NCI-H748 (cell line): ENCODE measurements around the gene SF3B3.
"Not testable (repeated sequence)": the region's sequence is repeated elsewhere in the genome, so short reads cannot be mapped to it uniquely, and the experiment has no call there.

Experiments used
- DNase-seq: peaks from one replicate; lab custom pipeline; 2025; ENCODE audit not compliant: unreplicated experiment; lab: John Stamatoyannopoulos, UW

SF3B3 gene

GRCh38 chr16:70586731-70587130 is 63.1 kb downstream of the SF3B3 start:
- no peak for DNase-seq

GRCh38 chr16:70588565-70588964 is 64.9 kb downstream of the SF3B3 start:
- DNase-seq = no peak

GRCh38 chr16:70589416-70589815 is 65.8 kb downstream of the SF3B3 start:
- DNase-seq = not testable (repeated sequence)

- no peak for DNase-seq
Observed at GRCh38 chr16:70589998-70590471, 66.4 kb downstream of the SF3B3 start.

- no peak for DNase-seq
Observed at GRCh38 chr16:70590722-70591415, 67.3 kb downstream of the SF3B3 start.

GRCh38 chr16:70591615-70592014 is 68.0 kb downstream of the SF3B3 start:
- no peak for DNase-seq

GRCh38 chr16:70592106-70592571 is 68.5 kb downstream of the SF3B3 start:
- DNase-seq = no peak

- no peak for DNase-seq
Observed at GRCh38 chr16:70593544-70593943, 69.9 kb downstream of the SF3B3 start.

- no peak for DNase-seq
Observed at GRCh38 chr16:70594569-70594968, 71.0 kb downstream of the SF3B3 start.

- DNase-seq = no peak
Observed at GRCh38 chr16:70597135-70597835, 73.7 kb downstream of the SF3B3 start.

- DNase-seq = no peak
Observed at GRCh38 chr16:70598937-70599503, 75.4 kb downstream of the SF3B3 start.

GRCh38 chr16:70600730-70601129 is 77.1 kb downstream of the SF3B3 start:
- DNase-seq = no peak

- no peak for DNase-seq
Observed at GRCh38 chr16:70601576-70602575, 78.3 kb downstream of the SF3B3 start.

- DNase-seq = no peak
Observed at GRCh38 chr16:70602831-70603230, 79.2 kb downstream of the SF3B3 start.

- DNase-seq = no peak
Observed at GRCh38 chr16:70604407-70605282, 81.0 kb downstream of the SF3B3 start.

GRCh38 chr16:70605283-70605657 is 81.7 kb downstream of the SF3B3 start:
- DNase-seq = no peak

GRCh38 chr16:70608521-70608920 is 84.9 kb downstream of the SF3B3 start:
- DNase-seq = no peak

- no peak for DNase-seq
Observed at GRCh38 chr16:70610273-70611223, 86.9 kb downstream of the SF3B3 start.

- no peak for DNase-seq
Observed at GRCh38 chr16:70611224-70611598, 87.6 kb downstream of the SF3B3 start.
